Measurements from ENCODE around the gene ROMO1.

Gene ROMO1

GRCh38 chr20:35690265-35690664, 8.9 kb upstream of the ROMO1 start:
- POLR2A ChIA-PET = no interaction called here
- TF ChIP-seq CTCF (IDR thresholded peaks at IDR 0.05; ENCODE audit: insufficient read depth, low read length, missing control alignments) = no peak
- no peak overlapping the region for H3K4me3 ChIP-seq (ENCODE audit: low read depth, low read length)
- DNase-seq (ENCODE audit: low read depth, low spot score) = no peak
- CTCF ChIA-PET = interaction anchor here (1.6 kb wide), 1 partner anchor 9 kb away, joined by 3 read pairs; the partner anchor contains the start of genes NFS1 and ROMO1

- ChIA-PET CTCF (no interaction called here), POLR2A (no interaction called here)
- DNase-seq (ENCODE audit: low read depth, low spot score) = no peak
- no peak for TF ChIP-seq CTCF (IDR thresholded peaks at IDR 0.05; ENCODE audit: insufficient read depth, low read length, missing control alignments)
- H3K4me3 ChIP-seq (ENCODE audit: low read depth, low read length) = no peak overlapping the region
Observed at GRCh38 chr20:35695245-35695749, 3.9 kb upstream of the ROMO1 start.

GRCh38 chr20:35695978-35696377, 3.2 kb upstream of the ROMO1 start:
- DNase-seq (ENCODE audit: low read depth, low spot score) = no peak
- no peak for TF ChIP-seq CTCF (IDR thresholded peaks at IDR 0.05; ENCODE audit: insufficient read depth, low read length, missing control alignments)
- H3K4me3 ChIP-seq (ENCODE audit: low read depth, low read length) = no peak overlapping the region
- ChIA-PET CTCF (no interaction called here), POLR2A (no interaction called here)

GRCh38 chr20:35697696-35698297, 1.4 kb upstream of the ROMO1 start:
- TF ChIP-seq CTCF (IDR thresholded peaks at IDR 0.05; ENCODE audit: insufficient read depth, low read length, missing control alignments) = no peak
- no peak for DNase-seq (ENCODE audit: low read depth, low spot score)
- CTCF ChIA-PET = no interaction called here
- peak overlapping the region; percentile 98 for H3K4me3 ChIP-seq (ENCODE audit: low read depth, low read length)
- POLR2A ChIA-PET = no interaction called here

- POLR2A ChIA-PET = interaction anchor here (1.0 kb wide), 1 partner anchor 44 kb away, joined by 3 read pairs; no protein-coding TSS in a partner anchor
- TF ChIP-seq CTCF (IDR thresholded peaks at IDR 0.05; ENCODE audit: insufficient read depth, low read length, missing control alignments) = no peak
- CTCF ChIA-PET = no interaction called here
- no peak for DNase-seq (ENCODE audit: low read depth, low spot score)
- peak overlapping the region; percentile 98 for H3K4me3 ChIP-seq (ENCODE audit: low read depth, low read length)
Observed at GRCh38 chr20:35698298-35699126, 693 bp upstream of the ROMO1 start.

GRCh38 chr20:35699957-35700624, 886 bp downstream of the ROMO1 start:
- DNase-seq (ENCODE audit: low read depth, low spot score) = no peak
- ChIA-PET CTCF (interaction anchor here (0.6 to 1.7 kb wide), 4 partner anchors 10 to 185 kb away, joined by 3 to 6 read pairs (median 3); no protein-coding TSS in a partner anchor), POLR2A (interaction anchor here (1.0 to 1.4 kb wide), 2 partner anchors 11 to 184 kb away, joined by 4 to 5 read pairs; no protein-coding TSS in a partner anchor)
- peak overlapping the region; percentile 98 for H3K4me3 ChIP-seq (ENCODE audit: low read depth, low read length)
- TF ChIP-seq CTCF (IDR thresholded peaks at IDR 0.05; ENCODE audit: insufficient read depth, low read length, missing control alignments) = no peak

Measured in AG04449 (cell line).